HG02884 (cell line): ENCODE measurements around the gene DTNA.
A peak's percentile ranks its signal among the peaks of the same experiment; 100 is the strongest.

Experiments
- ATAC-seq: cut with Tn5 transposase; IDR thresholded peaks from one replicate; pipeline ENCODE4 v1.9.1; 2021; ENCODE audit warnings: mild to moderate bottlenecking, moderate library complexity; ENCODE audit not compliant: unreplicated experiment

The DTNA gene

GRCh38 chr18:34847408-34847807 lies 137.3 kb downstream of the DTNA start:
- ATAC-seq: no peak

- ATAC-seq: no peak
Measured at GRCh38 chr18:34848156-34848555, 138.1 kb downstream of the DTNA start.

- ATAC-seq: no peak
Measured at GRCh38 chr18:34848695-34849094, 138.6 kb downstream of the DTNA start.

- no peak for ATAC-seq
Measured at GRCh38 chr18:34857320-34857719, 147.2 kb downstream of the DTNA start.

- no peak for ATAC-seq
Measured at GRCh38 chr18:34858188-34858587, 148.1 kb downstream of the DTNA start.

- ATAC-seq: no peak
Measured at GRCh38 chr18:34859496-34859895, 149.4 kb downstream of the DTNA start.

GRCh38 chr18:34862561-34862960 lies 152.5 kb downstream of the DTNA start:
- no peak for ATAC-seq

GRCh38 chr18:34863702-34864101 lies 153.6 kb downstream of the DTNA start:
- ATAC-seq: no peak

- ATAC-seq: no peak
Measured at GRCh38 chr18:34864836-34865497, 154.9 kb downstream of the DTNA start.

GRCh38 chr18:34866310-34866709 lies 156.2 kb downstream of the DTNA start:
- ATAC-seq: peak; percentile 60

- ATAC-seq: peak; percentile 34
Measured at GRCh38 chr18:34866739-34867138, 156.6 kb downstream of the DTNA start.

GRCh38 chr18:34867520-34867919 lies 157.4 kb downstream of the DTNA start:
- no peak for ATAC-seq

- ATAC-seq: no peak
Measured at GRCh38 chr18:34870555-34871310, 160.6 kb downstream of the DTNA start.

- no peak for ATAC-seq
Measured at GRCh38 chr18:34871435-34871834, 161.3 kb downstream of the DTNA start.

- ATAC-seq: no peak
Measured at GRCh38 chr18:34872066-34872465, 162.0 kb downstream of the DTNA start.

GRCh38 chr18:34873986-34874580 lies 164.0 kb downstream of the DTNA start:
- no peak for ATAC-seq

- no peak for ATAC-seq
Measured at GRCh38 chr18:34875150-34875549, 165.1 kb downstream of the DTNA start.

- no peak for ATAC-seq
Measured at GRCh38 chr18:34880403-34880802, 170.3 kb downstream of the DTNA start.

- no peak for ATAC-seq
Measured at GRCh38 chr18:34880882-34881834, 171.1 kb downstream of the DTNA start.

GRCh38 chr18:34884436-34884835 lies 174.3 kb downstream of the DTNA start:
- ATAC-seq: no peak

GRCh38 chr18:34886177-34886576 lies 176.1 kb downstream of the DTNA start:
- no peak for ATAC-seq
